ENCODE results near the gene PCSK7. TPM values are rescaled to one million over a fixed set of nuclear protein-coding genes. Genes with fewer than 3 reads are reported as not detected.
A peak's percentile ranks its signal among the peaks of the same experiment; 100 is the strongest.

The PCSK7 gene
- total RNA-seq, 1 experiment from 2014 or later, result 51.6 TPM

- peak; percentile 64 for DNase-seq (ENCODE audit: low read depth)
Observed at GRCh38 chr11:117232092-117232878, 412 bp upstream of the PCSK7 start, which contains the start of gene RNF214. Gene RNF214 (plus strand): TSS chr11:117232671. CDS start chr11:117234273, 1,602 bp downstream.

GRCh38 chr11:117230999-117231841, 653 bp downstream of the PCSK7 start:
- no peak for DNase-seq (ENCODE audit: low read depth)

- DNase-seq (ENCODE audit: low read depth), result peak; percentile 33
Observed at GRCh38 chr11:117230286-117230961, 1.4 kb downstream of the PCSK7 start.

GRCh38 chr11:117229931-117230285, 2.0 kb downstream of the PCSK7 start:
- no peak for DNase-seq (ENCODE audit: low read depth)

- DNase-seq (ENCODE audit: low read depth), result no peak
Observed at GRCh38 chr11:117229411-117229810, 2.5 kb downstream of the PCSK7 start.

- DNase-seq (ENCODE audit: low read depth), result no peak
Observed at GRCh38 chr11:117228091-117228490, 3.8 kb downstream of the PCSK7 start.

GRCh38 chr11:117226388-117227385, 5.2 kb downstream of the PCSK7 start:
- peak; percentile 73 for DNase-seq (ENCODE audit: low read depth)

- no peak for DNase-seq (ENCODE audit: low read depth)
Observed at GRCh38 chr11:117225553-117226170, 6.2 kb downstream of the PCSK7 start.

- no peak for DNase-seq (ENCODE audit: low read depth)
Observed at GRCh38 chr11:117223741-117224689, 7.9 kb downstream of the PCSK7 start.

- no peak for DNase-seq (ENCODE audit: low read depth)
Observed at GRCh38 chr11:117222991-117223740, 8.7 kb downstream of the PCSK7 start.

- peak; percentile 92 for DNase-seq (ENCODE audit: low read depth)
Observed at GRCh38 chr11:117221775-117222517, 9.9 kb downstream of the PCSK7 start.

GRCh38 chr11:117220999-117221774, 10.7 kb downstream of the PCSK7 start:
- peak; percentile 88 for DNase-seq (ENCODE audit: low read depth)

GRCh38 chr11:117220568-117220967, 11.3 kb downstream of the PCSK7 start:
- DNase-seq (ENCODE audit: low read depth), result peak; percentile 33

GRCh38 chr11:117219995-117220394, 11.9 kb downstream of the PCSK7 start:
- no peak for DNase-seq (ENCODE audit: low read depth)

GRCh38 chr11:117219455-117219854, 12.4 kb downstream of the PCSK7 start:
- DNase-seq (ENCODE audit: low read depth), result no peak

GRCh38 chr11:117219001-117219400, 12.9 kb downstream of the PCSK7 start:
- no peak for DNase-seq (ENCODE audit: low read depth)

Measured in LHCN-M2 (cell line).